Endometrium (tissue), 2 donors: ENCODE data around the gene ATP6AP1.

ENCODE experiments used
- FAIRE-seq: peaks from 2 replicates; lab custom pipeline; 2012; peaks lifted over from hg19 to GRCh38; lab: Jason Lieb, UNC
- donor health status: control.
- donor health status: control.

ATP6AP1 gene

GRCh38 chrX:154430916-154431315, 2.4 kb downstream of the ATP6AP1 start:
- FAIRE-seq = no peak

DNA sequence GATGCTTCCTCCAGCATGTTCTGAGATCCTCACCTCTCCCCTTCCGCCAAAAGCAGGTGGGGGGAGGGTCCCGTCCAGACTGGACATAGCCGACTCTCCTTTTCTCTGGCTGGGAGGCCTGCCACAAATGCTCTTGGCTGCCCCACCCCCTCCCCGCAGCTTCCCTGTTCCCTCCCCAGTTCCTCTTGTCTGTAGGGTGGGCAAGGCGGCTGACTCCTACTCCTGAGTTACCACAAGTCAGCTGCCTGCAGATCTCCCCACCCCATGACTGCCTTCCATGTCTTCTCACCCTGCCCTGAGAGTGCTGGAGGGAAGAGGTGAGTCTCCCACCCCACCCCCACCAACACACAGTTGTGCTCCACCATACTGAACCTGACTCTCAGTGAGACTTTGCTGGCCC, 2.9 kb downstream of the ATP6AP1 start:
- no peak for FAIRE-seq

GRCh38 chrX:154432210-154432609, 3.7 kb downstream of the ATP6AP1 start:
- no peak for FAIRE-seq

GRCh38 chrX:154433605-154434004, 5.1 kb downstream of the ATP6AP1 start:
- FAIRE-seq = no peak

- no peak for FAIRE-seq
These were observed 6.1 kb downstream of the ATP6AP1 start for GRCh38 chrX:154434394-154435168.

- no peak for FAIRE-seq
These were observed 6.8 kb downstream of the ATP6AP1 start for GRCh38 chrX:154435171-154435733.

DNA sequence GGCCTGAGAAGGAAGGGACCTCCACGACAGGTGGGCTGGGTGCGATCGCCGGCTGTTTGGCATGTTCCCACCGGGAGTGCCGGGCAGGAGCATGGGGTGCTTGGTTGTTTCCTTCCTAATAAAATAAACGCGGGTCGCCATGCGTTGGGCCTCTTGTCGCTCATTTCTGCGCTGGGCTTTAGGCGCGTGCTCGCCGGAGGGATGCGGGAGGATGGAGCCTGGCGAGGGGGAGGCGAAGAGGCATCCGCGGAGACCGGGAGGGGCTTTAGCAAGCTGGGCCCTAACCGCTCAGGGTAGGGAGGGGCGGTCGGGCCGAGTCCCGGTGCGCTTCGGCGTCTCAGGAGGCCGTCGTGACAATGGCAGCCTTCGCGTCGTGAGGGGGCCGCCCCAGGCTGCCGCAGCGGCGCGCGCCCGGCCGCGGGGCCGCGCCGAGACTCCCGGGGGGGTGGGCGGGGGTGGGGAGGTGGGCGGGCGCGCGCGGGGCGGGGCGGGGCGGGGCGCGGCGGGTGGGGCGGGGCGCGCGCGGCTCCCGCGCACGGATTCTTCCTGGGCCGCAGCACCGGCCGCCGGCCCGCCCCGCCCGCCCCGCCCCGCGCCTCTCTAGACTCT, 8.0 kb downstream of the ATP6AP1 start:
- FAIRE-seq = no peak

- no peak for FAIRE-seq
These were observed 8.7 kb downstream of the ATP6AP1 start, which contains the start of gene GDI1 for GRCh38 chrX:154436983-154437752. GDI1 (plus strand) TSS chrX:154437154; CDS start chrX:154437255, 101 bp downstream.

DNA sequence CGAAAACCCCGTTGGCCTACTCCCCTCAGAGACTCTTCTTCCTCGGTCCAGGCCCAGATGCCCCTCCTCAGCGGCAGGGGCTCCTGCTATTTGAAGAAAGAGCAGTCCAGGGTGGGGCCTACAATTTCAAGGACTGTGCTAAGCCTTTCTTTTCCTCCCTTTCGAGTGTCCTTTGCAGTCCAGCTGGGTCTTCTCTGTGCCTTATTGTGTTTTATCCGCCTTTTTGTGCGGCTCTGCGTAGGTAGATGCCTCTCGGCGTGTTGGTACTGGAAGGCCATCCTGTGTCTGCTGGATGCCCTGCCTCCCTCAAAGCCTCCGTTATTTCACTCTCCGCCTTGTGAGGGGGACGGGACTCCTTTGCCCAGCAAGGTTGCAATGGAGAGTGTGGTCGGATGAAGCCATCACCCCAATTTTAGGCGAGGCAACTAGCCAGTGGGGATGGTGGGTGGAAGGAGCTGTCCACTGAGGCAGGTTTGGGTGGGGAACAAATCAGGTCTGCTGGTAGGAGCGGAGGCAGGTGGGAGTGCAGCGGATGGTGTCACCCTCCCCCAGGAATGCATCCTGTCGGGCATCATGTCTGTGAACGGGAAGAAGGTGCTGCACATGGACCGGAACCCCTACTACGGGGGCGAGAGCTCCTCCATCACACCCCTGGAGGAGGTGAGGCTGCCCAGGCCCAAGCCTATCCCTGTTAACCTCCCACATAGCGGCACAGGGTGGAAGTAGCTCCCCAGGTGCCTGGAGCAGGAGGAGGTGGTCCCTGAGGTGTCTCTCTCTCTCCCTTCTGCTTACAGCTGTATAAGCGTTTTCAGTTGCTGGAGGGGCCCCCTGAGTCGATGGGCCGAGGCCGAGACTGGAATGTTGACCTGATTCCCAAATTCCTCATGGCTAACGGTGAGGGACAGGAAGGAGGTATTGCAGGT, 9.8 kb downstream of the ATP6AP1 start:
- FAIRE-seq = no peak

GRCh38 chrX:154439841-154440240, 11.4 kb downstream of the ATP6AP1 start:
- no peak for FAIRE-seq

DNA sequence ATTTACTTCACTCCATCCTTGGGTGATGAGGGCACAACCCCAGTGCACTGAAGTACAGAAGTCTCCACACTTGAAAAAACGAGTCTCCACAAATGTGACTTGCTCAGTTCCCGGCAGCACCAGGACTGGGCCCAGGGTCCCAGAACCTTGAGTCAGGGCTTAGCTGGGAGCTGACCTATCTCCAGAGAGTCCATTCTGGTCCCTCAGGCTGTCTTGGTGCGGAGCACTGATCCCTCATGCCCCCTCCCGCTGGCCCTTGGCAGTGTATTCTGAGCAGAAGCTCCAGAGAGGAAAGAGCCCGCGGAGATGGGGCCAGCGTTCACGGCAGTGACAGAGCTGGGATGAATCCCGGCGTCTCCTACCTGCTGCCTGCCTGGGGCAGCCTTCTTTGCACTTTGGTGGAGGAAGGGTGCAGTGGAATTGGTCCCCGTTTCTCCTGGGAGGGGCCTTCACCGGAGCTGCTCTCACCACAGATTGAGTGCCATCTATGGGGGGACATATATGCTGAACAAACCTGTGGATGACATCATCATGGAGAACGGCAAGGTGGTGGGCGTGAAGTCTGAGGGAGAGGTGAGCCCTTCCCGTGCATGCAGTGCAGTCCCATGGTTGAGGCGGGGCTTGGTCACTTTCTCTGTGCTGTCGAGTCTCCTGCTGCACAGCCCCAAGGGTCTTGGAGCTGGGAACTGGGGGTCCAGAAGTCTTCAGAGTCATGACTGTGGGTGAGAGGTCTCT, 12.3 kb downstream of the ATP6AP1 start:
- no peak for FAIRE-seq

DNA sequence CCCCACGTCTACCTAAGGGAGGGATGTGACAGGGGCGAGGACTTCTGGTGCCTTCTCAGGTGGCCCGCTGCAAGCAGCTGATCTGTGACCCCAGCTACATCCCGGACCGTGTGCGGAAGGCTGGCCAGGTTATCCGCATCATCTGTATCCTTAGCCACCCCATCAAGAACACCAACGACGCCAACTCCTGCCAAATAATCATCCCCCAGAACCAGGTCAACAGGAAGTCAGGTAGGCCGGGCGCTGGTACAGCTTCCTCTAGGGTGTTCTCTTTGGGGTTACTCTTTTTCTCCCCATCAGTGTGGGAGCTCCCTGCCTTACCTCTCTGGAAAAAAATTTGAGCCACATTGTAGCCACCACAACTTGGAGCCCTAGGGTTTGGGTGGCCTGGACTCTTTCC, 13.1 kb downstream of the ATP6AP1 start:
- no peak for FAIRE-seq

GRCh38 chrX:154441984-154442707, 13.7 kb downstream of the ATP6AP1 start:
- no peak for FAIRE-seq

DNA sequence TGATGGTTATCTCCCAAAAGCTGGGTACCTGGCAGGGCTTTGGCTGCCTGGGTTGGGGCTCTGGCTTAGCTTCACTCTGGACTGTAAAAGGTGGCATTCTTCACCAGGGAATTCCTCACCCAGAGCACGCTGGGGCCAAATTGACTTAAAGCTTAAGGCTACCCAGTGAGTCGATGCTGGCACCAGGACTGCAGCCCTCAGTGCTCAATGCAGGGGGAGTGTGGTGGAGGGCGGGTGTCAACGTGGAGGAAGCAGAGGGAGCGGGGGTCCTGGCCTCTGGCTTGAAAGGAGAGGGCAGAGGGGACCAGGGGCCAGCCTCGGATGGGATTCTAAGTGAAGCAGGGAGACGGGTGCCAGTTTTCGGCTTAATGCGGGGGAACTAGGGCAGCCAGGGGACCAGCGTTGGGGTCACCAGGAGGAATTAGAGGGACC, 15.0 kb downstream of the ATP6AP1 start:
- FAIRE-seq = no peak

DNA sequence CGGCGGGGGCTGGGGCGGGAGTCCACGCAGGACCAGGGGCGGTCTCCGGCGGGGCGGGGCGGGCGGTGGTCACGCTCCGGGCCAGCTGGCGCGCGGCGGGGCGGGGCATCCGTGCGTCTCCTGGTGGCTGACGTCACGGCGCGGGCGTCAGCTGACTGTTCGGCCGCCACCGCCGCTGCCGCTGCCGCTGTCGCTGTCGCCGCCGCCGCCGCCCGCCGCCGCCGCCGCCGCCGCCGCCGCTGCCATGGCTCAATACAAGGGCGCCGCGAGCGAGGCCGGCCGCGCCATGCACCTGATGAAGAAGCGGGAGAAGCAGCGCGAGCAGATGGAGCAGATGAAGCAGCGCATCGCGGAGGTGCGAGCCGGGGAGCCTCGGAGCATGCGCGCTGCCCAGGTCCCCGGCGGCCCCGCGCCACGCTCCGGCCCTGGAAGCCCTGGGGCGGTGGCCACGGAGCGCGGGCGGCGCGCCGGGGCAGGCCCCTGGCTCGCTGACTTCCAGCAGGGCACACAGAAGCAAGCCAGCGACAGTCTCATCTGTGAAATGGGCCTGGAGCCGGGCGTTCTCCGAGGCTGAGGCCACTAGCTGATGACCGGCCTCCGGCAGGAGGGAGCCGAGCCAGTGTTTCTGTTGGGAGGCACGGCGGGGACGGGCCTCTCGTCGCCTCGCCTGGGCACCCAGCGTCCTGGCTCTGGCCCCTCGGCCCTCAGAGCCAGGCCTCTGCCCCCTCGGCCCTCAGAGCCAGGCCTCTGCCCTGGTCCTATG, 15.7 kb downstream of the ATP6AP1 start, which contains the start of gene FAM50A:
TSS of gene FAM50A (plus strand) at position 150 of the 763 bp plus-strand sequence. CDS start at position 245, 95 bp downstream.
- no peak for FAIRE-seq

DNA sequence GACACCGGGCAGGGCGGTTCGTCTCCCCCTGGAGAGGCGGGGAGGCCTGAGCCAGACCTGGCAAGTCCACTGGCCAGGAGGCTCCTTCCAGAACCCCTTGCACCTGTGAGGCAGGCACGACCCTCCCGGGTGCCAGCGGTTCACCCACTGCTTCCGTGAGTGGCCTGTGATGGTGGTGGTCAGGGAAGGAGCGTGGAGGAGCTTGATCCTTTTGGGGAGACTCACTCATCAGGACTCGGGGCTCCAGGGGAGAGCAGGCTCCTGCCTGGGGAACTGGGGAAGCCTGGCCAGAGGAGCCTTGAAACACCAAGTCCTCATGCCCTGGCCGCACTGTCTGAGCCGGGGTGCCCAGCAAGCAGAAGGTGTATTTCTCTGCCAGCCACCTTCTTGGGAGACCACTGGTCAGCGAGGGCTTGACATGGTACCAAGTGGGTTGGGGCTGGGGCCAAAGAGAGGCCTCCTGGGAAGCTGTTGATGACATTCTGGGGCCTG, 16.3 kb downstream of the ATP6AP1 start:
- no peak for FAIRE-seq

GRCh38 chrX:154445776-154446175, 17.3 kb downstream of the ATP6AP1 start:
- no peak for FAIRE-seq

DNA sequence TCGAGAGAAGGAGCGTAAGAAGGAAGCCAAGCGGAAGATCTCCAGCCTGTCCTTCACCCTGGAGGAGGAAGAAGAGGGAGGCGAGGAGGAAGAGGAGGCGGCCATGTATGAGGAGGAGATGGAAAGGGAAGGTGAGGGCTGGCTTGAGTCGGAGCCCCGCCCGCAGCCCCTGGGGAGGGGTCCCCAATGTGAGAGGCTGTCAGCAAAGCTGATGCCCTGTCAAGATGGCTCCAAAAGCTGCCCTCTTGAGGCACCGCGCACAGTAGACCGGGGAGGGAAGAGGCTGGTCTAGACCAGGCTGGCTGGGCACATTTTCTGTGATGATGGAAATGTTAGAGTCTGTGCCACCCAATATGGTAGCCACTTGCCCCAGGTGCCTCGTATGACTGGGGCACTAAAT, 18.0 kb downstream of the ATP6AP1 start:
- FAIRE-seq = no peak

DNA sequence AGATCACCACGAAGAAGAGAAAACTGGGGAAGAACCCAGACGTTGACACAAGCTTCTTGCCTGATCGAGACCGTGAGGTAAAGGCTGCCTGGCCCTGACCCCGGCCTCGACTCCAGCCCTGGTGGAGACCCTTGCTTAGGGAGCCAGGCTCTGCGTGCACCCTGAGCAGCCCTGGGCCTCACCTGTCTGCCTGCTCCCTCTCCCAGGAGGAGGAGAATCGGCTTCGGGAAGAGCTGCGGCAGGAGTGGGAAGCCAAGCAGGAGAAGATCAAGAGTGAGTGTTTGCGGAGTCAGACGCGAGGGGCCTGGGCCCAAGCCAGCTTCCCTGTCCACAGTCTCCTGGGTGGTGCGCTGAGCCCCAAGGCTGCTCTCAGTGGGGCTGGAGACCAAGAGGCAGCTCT, 20.0 kb downstream of the ATP6AP1 start:
- FAIRE-seq = no peak
